CD14-positive monocyte (primary cell): Measurements from ENCODE around the gene CD28. TPM values are rescaled to one million over a fixed set of nuclear protein-coding genes. Genes with fewer than 3 reads are reported as not detected.

Experiments used
- DNase-seq, 3 donors: peaks; one replicate each; pipeline ENCODE4 v3.0.0-alpha.2; 2011 to 2022
- H2AFZ ChIP-seq: 2 replicates; pipeline ENCODE4 v1.6.0; 2012; ENCODE audit warnings: mild to moderate bottlenecking, low read depth, low read length, inconsistent platforms; ENCODE audit not compliant: insufficient read depth, poor library complexity, severe bottlenecking
- H3K27ac ChIP-seq, 2 donors: 1 replicate in 1 of 2; 2 replicates in 1 of 2; pipeline ENCODE4 v1.5.1; 2012 to 2013; ENCODE audit warnings: low read length in 2 of 2, control low read depth in 1 of 2, inconsistent platforms in 1 of 2, low read depth in 1 of 2, mild to moderate bottlenecking in 1 of 2
- H3K27me3 ChIP-seq, 2 donors: one replicate each; pipeline versions ENCODE4 v1.6.0 to v1.6.1; 2011 to 2013; ENCODE audit warnings: low read length in 2 of 2; ENCODE audit not compliant: control insufficient read depth in 2 of 2, insufficient read depth in 2 of 2
- H3K36me3 ChIP-seq, 2 donors: replicated peaks in 1 of 2; 1 replicate in 1 of 2; 2 replicates in 1 of 2; pipeline versions ENCODE4 v1.5.1 to v1.6.1; 2012 to 2013; ENCODE audit warnings: low read length in 2 of 2, control low read depth in 1 of 2, inconsistent platforms in 1 of 2, mild to moderate bottlenecking in 1 of 2; ENCODE audit not compliant: insufficient read depth in 2 of 2, control insufficient read depth in 1 of 2
- H3K4me1 ChIP-seq, 2 donors: 1 replicate in 1 of 2; 2 replicates in 1 of 2; pipeline versions ENCODE4 v1.5.1 to v1.6.1; 2012 to 2013; ENCODE audit warnings: low read length in 2 of 2, control low read depth in 1 of 2, inconsistent platforms in 1 of 2, mild to moderate bottlenecking in 1 of 2, moderate library complexity in 1 of 2; ENCODE audit not compliant: insufficient read depth in 2 of 2, control insufficient read depth in 1 of 2
- H3K4me2 ChIP-seq: replicated peaks from 2 replicates; pipeline ENCODE3; 2012; ENCODE audit warnings: low read length, moderate library complexity, mild to moderate bottlenecking; ENCODE audit not compliant: poor library complexity, severe bottlenecking; ENCODE audit errors: extremely low read depth
- H3K4me3 ChIP-seq, 3 experiments: fragments of 200-600 bp in 1 of 3; sonication (generic) in 1 of 3; replicated peaks in 1 of 3; 1 replicate in 2 of 3; 2 replicates in 1 of 3; pipeline ENCODE4 v1.5.1; 2011 to 2013; ENCODE audit warnings: low read length in 3 of 3, mild to moderate bottlenecking in 3 of 3, control low read depth in 2 of 3, low read depth in 2 of 3, inconsistent platforms in 1 of 3, moderate library complexity in 1 of 3
- H3K79me2 ChIP-seq: 2 replicates; pipeline ENCODE4 v1.6.0; 2012; ENCODE audit warnings: mild to moderate bottlenecking, control low read depth, inconsistent platforms, low read length, moderate library complexity; ENCODE audit not compliant: insufficient read depth
- H3K9ac ChIP-seq: 2 replicates; pipeline ENCODE4 v1.6.0; 2017; ENCODE audit warnings: low read length, mild to moderate bottlenecking; ENCODE audit not compliant: insufficient read depth, poor library complexity, severe bottlenecking
- H3K9me3 ChIP-seq, 2 donors: replicated peaks in 1 of 2; 1 replicate in 1 of 2; 2 replicates in 1 of 2; pipeline versions ENCODE4 v1.5.1 to v1.6.1; 2012 to 2013; ENCODE audit warnings: low read length in 2 of 2, control low read depth in 1 of 2; ENCODE audit not compliant: control insufficient read depth in 1 of 2, insufficient read depth in 1 of 2
- H4K20me1 ChIP-seq: 2 replicates; pipeline ENCODE4 v1.6.0; 2012; ENCODE audit warnings: mild to moderate bottlenecking, low read length, control low read depth, moderate library complexity; ENCODE audit not compliant: insufficient read depth
- H3K27ac Mint-ChIP-seq, 7 donors: one replicate each; pipeline ENCODE4 v1.8.0; 2020; ENCODE audit warnings: mild to moderate bottlenecking in 7 of 7, mixed read lengths in 7 of 7, moderate library complexity in 6 of 7, inconsistent platforms in 2 of 7
- H3K27me3 Mint-ChIP-seq, 3 donors: one replicate each; pipeline ENCODE4 v1.8.0; 2021 to 2022; ENCODE audit warnings: low read depth in 3 of 3, mild to moderate bottlenecking in 3 of 3, mixed read lengths in 3 of 3, moderate library complexity in 3 of 3, inconsistent platforms in 1 of 3
- H3K36me3 Mint-ChIP-seq, 2 donors: one replicate each; pipeline ENCODE4 v1.8.0; 2020; ENCODE audit warnings: mixed read lengths in 2 of 2, inconsistent platforms in 1 of 2, mild to moderate bottlenecking in 1 of 2
- H3K4me1 Mint-ChIP-seq: one replicate; pipeline ENCODE4 v1.8.0; 2020; ENCODE audit warnings: mild to moderate bottlenecking, mixed read lengths
- H3K4me3 Mint-ChIP-seq, 2 donors: one replicate each; pipeline ENCODE4 v1.8.0; 2020; ENCODE audit warnings: mild to moderate bottlenecking in 2 of 2, mixed read lengths in 2 of 2, moderate library complexity in 1 of 2
- H3K9me3 Mint-ChIP-seq, 7 donors: one replicate each; pipeline ENCODE4 v1.8.0; 2020 to 2022; ENCODE audit warnings: mixed read lengths in 7 of 7, mild to moderate bottlenecking in 6 of 7, moderate library complexity in 6 of 7, inconsistent platforms in 2 of 7
- CTCF ChIP-seq: fragments of 200-600 bp; IDR thresholded peaks from one replicate; pipeline ENCODE4 v1.8.0; 2022; ENCODE audit warnings: antibody characterized with exemption, mild to moderate bottlenecking
- WGBS: methylation state at CpG from one replicate; pipeline ENCODE4 v1.1.5; 2013; ENCODE audit warnings: missing lambda C conversion rate; ENCODE audit not compliant: insufficient coverage; 5-methylcytosine and 5-hydroxymethylcytosine counted together
- intact Hi-C, 2 donors: fragments of 100-400 bp; cut with micrococcal nuclease; formaldehyde crosslinking; loops; one replicate each; pipeline versions ENCODE4 v1.15.0 to v1.15.1; 2023
- polyA plus RNA-seq, 3 donors: library from polyadenylated mRNA; depleted of rRNA in 1 of 3; unstranded in 2 of 3; stranded (reverse) in 1 of 3; fragments of 300-500 nt in 2 of 3; fragments of >200 nt in 1 of 3; fragmentation: Illumina TruSeq in 2 of 3; gene quantifications; 1 replicate in 2 of 3; 2 replicates in 1 of 3; pipeline ENCODE4 v1.2.3, GENCODE V29; 2012 to 2021

Gene CD28
- polyA plus RNA-seq, 3 donors, result 0.09 to 0.21 TPM; not detected in 1

DNA sequence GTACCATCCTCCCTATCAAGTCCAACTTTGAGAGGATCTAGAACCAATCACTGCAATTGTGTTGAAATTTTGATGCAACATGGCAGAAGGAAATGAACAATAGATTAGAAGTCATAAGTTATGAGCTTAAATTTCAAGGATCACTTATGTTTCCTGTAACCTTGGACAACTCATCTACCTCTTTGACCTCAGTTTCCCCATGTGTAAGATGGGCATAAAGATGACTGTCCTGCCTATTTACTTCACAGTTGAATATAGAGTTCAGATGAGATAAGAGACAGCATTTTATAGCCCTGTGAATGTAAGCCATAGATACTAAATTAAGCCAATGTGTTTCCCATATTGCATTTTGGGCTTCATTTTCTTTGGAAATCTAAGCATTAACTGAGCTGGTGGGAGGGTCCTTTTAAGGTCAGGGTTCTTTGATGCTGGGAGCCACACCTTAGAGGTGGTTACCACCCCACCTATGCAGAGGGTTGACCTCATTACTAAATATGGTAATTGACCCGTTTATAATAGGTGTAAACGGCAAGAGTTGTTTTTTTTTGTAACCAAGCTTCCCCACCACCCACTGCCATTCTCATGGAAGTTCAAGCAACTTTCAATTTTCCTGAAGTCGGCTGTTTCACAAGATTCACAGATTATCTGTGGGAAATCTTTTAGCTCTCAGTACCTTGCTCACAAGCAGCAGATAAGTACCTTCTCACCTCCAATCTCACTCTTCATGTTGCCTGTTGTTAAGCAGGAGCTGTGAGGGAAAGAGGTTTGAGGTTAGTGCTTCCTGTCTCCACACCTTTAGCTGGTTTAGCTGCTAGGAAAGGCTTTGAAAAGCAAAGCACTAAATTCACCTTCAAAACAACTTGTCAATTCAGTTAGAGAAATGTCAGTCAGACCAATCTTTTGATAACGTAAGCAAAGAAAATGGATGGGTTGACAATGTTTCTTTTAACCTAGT, 13.3 kb downstream of the CD28 start:
- H3K4me1 Mint-ChIP-seq, result peaks cover 3% of the 10 kb centered on the region
- no peak for TF ChIP-seq CTCF
- Histone ChIP-seq H3K4me1 (peaks cover 0 to 6% of the 10 kb centered on the region in 2 donors), H3K4me3 (no peak overlapping the region), H3K27ac (no peak overlapping the region), H4K20me1 (no peaks in the 10 kb centered on the region), H3K4me2 (no peak overlapping the region), H3K79me2 (no peaks in the 10 kb centered on the region), H3K9me3 (no peaks in the 10 kb centered on the region), H3K36me3 (no peaks in the 10 kb centered on the region), H3K27me3 (no peaks in the 10 kb centered on the region), H3K9ac (no peak overlapping the region), H2AFZ (no peak overlapping the region)
- H3K9me3 Mint-ChIP-seq, result no peaks in the 10 kb centered on the region
- H3K4me3 Mint-ChIP-seq, result no peak overlapping the region
- WGBS, result no CpG with 5 or more reads among the region's 4 CpGs
- no peak overlapping the region for H3K27ac Mint-ChIP-seq
- intact Hi-C loops, result no loop called here
- no peak for DNase-seq
- no peaks in the 10 kb centered on the region for H3K36me3 Mint-ChIP-seq
- peaks cover 2 to 4% (median 3%) of the 10 kb centered on the region in 3 donors for H3K27me3 Mint-ChIP-seq

DNA sequence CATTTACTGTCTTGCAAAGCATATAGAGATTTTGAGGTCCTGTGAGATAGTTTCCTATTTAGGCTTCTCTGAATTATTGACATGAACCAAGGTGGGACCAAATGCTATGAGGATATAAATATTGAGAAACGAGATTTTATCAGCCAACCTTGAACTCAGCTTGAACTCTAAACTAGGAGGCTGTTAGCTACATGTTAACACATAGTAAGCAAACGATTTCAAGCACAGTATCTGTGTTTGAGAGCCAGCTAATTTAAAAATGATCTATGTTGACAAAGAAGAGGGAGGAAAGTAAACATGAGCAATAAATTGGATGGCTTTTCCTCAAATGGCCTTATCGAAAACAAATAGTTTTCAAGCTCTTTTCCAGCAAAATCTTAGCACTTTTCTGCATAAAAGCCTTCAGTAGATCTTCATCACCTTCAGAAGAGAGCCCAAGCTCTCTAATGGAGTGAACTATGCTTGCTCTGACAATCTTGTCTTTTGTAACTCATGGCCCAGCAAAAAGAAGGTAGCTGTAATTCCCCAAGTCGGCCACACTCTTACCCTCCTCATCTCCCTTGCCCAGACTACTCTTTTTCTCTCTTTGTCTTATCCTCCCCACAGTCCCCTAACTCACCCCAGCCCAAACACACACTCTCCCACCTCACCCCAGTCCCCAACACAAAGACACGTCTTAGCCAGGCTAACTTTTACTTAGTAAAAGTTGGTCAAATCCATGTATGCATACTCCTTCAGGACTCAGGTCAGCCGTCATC, 14.7 kb downstream of the CD28 start:
- H3K4me3 ChIP-seq, result no peak overlapping the region
- no peaks in the 10 kb centered on the region for H3K79me2 ChIP-seq
- H3K4me1 ChIP-seq, result peaks cover 0 to 6% of the 10 kb centered on the region in 2 donors
- no peaks in the 10 kb centered on the region for H3K27me3 ChIP-seq
- DNase-seq, result no peak
- no peak overlapping the region for H3K9ac ChIP-seq
- H3K36me3 Mint-ChIP-seq, result no peaks in the 10 kb centered on the region
- H4K20me1 ChIP-seq, result no peaks in the 10 kb centered on the region
- H3K4me3 Mint-ChIP-seq, result no peak overlapping the region
- H3K36me3 ChIP-seq, result no peaks in the 10 kb centered on the region
- no peaks in the 10 kb centered on the region for H3K9me3 ChIP-seq
- peaks cover 3% of the 10 kb centered on the region for H3K4me1 Mint-ChIP-seq
- no peak overlapping the region for H3K27ac ChIP-seq
- intact Hi-C loops, result no loop called here
- no peak overlapping the region for H3K4me2 ChIP-seq
- H2AFZ ChIP-seq, result peak overlapping the region; percentile 26
- H3K9me3 Mint-ChIP-seq, result no peaks in the 10 kb centered on the region
- H3K27ac Mint-ChIP-seq, result no peak overlapping the region
- 94% methylated on average over 3 of the region's 6 CpGs for WGBS
- peaks cover 2 to 4% (median 3%) of the 10 kb centered on the region in 3 donors for H3K27me3 Mint-ChIP-seq
- TF ChIP-seq CTCF, result no peak
